ENCODE results near the gene ARGLU1.

Gene ARGLU1

DNA sequence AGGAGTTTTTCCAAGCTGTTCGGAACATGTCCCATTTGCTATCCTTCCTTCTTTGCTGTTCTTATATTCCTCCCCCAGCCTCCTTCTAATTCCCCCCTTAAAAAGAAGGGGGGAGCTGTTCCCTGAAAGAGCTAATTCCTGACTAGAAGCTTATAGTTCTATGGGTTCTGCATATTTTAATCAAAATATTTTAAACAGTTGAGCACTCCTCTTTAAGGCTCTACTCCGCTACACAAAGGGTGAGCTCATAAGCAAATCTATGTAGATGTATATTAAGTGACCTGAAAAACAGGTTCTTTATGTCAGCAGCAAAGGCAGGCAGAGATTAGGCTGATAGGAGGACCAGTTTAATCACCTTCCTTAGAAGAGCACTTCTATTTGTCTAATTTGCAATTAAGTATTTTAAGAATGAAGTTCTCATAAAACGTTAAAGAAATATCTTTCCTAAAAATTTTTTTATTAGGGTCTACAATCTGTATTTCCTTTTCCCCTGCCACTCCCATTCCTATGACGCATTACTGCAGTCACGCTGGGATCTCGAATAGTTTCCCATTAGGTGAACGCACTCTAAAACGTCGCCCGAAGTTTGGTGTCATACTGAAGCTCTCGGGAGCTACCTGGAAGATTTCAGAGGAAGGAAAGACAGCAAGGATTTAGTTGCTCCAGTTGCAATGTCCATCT lies 37.6 kb downstream of the ARGLU1 start:
- H3K4me1 ChIP-seq (ENCODE audit: insufficient read depth, low read length), result peaks cover 70% of the 10 kb centered on the region
- peak overlapping the region; percentile 72 for H3K4me3 ChIP-seq (ENCODE audit: low read length)
- no peaks in the 10 kb centered on the region for H3K36me3 ChIP-seq (ENCODE audit: insufficient read depth, low read length)
- peak overlapping the region; percentile 11; the same call in 1 of the 2 replicates for H3K9ac ChIP-seq (ENCODE audit: low read depth, low read length)
- H3K9me3 ChIP-seq (ENCODE audit: insufficient read depth, low read depth, low read length), result no peaks in the 10 kb centered on the region
- no peak overlapping the region for H3K27ac ChIP-seq (ENCODE audit: low read depth, low read length)
- H3K27me3 ChIP-seq (ENCODE audit: insufficient read depth, low read length), result peaks cover 13% of the 10 kb centered on the region
- 58% methylated on average over 9 of the region's 11 CpGs for whole genome bisulfite sequencing

GRCh38 chr13:106529415-106530170 lies 38.3 kb downstream of the ARGLU1 start:
- H3K36me3 ChIP-seq (ENCODE audit: insufficient read depth, low read length), result no peaks in the 10 kb centered on the region
- peak overlapping the region; percentile 50 for H3K27ac ChIP-seq (ENCODE audit: low read depth, low read length)
- WGBS, result 58% methylated on average over 8 of the region's 8 CpGs
- peaks cover 13% of the 10 kb centered on the region for H3K27me3 ChIP-seq (ENCODE audit: insufficient read depth, low read length)
- peaks cover 72% of the 10 kb centered on the region for H3K4me1 ChIP-seq (ENCODE audit: insufficient read depth, low read length)
- peak overlapping the region; percentile 16; the same call in 1 of the 2 replicates for H3K9ac ChIP-seq (ENCODE audit: low read depth, low read length)
- H3K9me3 ChIP-seq (ENCODE audit: insufficient read depth, low read depth, low read length), result no peaks in the 10 kb centered on the region
- H3K4me3 ChIP-seq (ENCODE audit: low read length), result peak overlapping the region; percentile 72; the same call in 1 of the 2 replicates

DNA sequence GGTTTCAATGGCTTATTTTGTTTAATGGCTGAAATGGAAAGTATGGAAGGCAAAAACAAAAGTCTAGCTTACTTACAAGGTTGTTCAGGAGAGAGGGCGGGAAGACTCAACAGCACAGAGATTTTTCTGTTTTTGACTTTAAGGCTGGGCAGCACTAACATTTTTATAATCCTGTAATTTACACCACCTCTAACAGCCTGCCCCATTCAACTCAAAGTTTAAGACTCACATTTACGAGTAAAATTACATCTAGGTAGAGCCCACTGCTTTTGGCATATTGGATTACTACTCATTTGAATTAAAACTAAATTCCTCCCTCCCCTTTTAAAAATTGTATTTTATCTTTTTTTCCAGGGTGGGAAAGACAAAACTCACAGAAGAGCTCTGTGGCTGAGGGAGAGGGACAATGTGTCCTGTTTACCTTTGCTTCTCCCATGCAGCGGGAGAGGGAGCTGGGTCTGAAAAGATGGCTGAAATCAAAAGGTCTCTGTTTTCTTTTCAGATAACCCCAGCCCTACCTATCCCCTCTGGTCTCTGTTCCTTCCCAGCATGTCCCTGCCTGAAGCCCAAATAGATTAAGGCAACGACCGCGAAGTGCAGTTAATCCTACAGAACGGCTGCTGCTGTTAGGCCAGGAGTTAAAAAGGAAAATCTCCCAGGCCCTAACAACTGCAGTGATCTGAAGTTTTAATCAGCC lies 39.1 kb downstream of the ARGLU1 start:
- Histone ChIP-seq H3K27ac (ENCODE audit: low read depth, low read length) (peak overlapping the region; percentile 50), H3K4me1 (ENCODE audit: insufficient read depth, low read length) (peaks cover 72% of the 10 kb centered on the region), H3K9ac (ENCODE audit: low read depth, low read length) (peak overlapping the region; percentile 16; the same call in 1 of the 2 replicates), H3K36me3 (ENCODE audit: insufficient read depth, low read length) (no peaks in the 10 kb centered on the region), H3K4me3 (ENCODE audit: low read length) (peak overlapping the region; percentile 72; the same call in 1 of the 2 replicates), H3K27me3 (ENCODE audit: insufficient read depth, low read length) (peaks cover 8% of the 10 kb centered on the region), H3K9me3 (ENCODE audit: insufficient read depth, low read depth, low read length) (no peaks in the 10 kb centered on the region)
- WGBS, result 32% methylated on average over 7 of the region's 7 CpGs

DNA sequence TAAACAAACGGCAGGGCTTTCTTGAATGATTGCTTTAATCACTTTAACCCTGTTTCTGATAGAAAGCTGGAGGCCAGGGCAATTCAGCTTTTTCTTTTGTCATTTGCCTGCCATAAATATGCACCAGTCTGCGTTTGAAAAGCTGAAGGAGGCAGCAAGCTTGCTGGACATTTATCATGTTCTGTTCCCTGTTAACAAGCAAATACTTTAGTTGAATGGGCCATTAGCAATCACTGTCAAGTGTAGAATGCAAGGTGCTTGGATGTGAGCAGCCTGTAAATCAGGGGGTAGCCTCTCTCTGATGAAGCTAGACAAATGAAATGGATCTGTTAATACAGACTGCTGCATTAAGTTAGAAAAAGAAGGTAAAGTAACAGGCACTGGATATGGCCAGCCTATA lies 40.1 kb downstream of the ARGLU1 start:
- Histone ChIP-seq H3K27me3 (ENCODE audit: insufficient read depth, low read length) (no peaks in the 10 kb centered on the region), H3K4me3 (ENCODE audit: low read length) (no peak overlapping the region), H3K4me1 (ENCODE audit: insufficient read depth, low read length) (peaks cover 83% of the 10 kb centered on the region), H3K9me3 (ENCODE audit: insufficient read depth, low read depth, low read length) (no peaks in the 10 kb centered on the region), H3K36me3 (ENCODE audit: insufficient read depth, low read length) (no peaks in the 10 kb centered on the region), H3K9ac (ENCODE audit: low read depth, low read length) (no peak overlapping the region), H3K27ac (ENCODE audit: low read depth, low read length) (no peak overlapping the region)
- 41% methylated on average over 2 of the region's 2 CpGs for WGBS

- H3K9me3 ChIP-seq (ENCODE audit: insufficient read depth, low read depth, low read length), result no peaks in the 10 kb centered on the region
- H3K9ac ChIP-seq (ENCODE audit: low read depth, low read length), result no peak overlapping the region
- peaks cover 87% of the 10 kb centered on the region for H3K4me1 ChIP-seq (ENCODE audit: insufficient read depth, low read length)
- WGBS, result 76% methylated on average over 1 of the region's 1 CpG
- no peaks in the 10 kb centered on the region for H3K36me3 ChIP-seq (ENCODE audit: insufficient read depth, low read length)
- H3K4me3 ChIP-seq (ENCODE audit: low read length), result no peak overlapping the region
- no peaks in the 10 kb centered on the region for H3K27me3 ChIP-seq (ENCODE audit: insufficient read depth, low read length)
- no peak overlapping the region for H3K27ac ChIP-seq (ENCODE audit: low read depth, low read length)
These were observed 40.5 kb downstream of the ARGLU1 start for GRCh38 chr13:106527445-106527801.

DNA sequence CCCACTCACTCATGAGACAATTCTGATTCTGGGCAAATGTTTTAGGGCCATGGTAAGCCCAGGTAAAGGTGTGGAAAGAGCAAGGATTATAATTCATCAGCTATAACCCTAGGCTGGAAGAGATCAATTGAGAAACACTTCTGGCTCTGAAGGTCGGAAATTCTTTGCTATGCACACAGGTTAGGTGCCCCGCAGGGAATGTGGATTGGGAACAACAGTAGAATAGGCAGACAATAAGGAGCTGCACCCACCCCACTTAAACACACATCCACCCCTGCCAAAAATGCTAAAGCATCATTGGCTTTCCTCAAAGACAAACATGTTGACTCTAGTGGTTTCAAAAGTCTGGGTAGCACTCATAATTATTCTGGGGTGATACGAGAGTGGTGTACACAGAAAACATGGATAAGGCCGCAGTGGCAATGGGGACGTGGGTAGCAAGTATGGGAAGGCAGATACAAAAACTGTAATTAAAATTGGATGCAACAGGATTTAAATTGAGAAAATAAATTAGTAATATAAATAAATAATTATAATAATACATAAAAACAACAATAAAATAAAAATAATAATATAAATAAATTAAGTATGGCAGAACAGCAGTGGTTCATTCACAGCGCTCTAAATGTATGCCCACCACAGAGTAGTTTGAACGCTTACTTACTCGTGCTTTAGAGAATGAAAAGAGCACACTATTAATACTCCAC lies 41.0 kb downstream of the ARGLU1 start:
- 69% methylated on average over 8 of the region's 8 CpGs for WGBS
- Histone ChIP-seq H3K27me3 (ENCODE audit: insufficient read depth, low read length) (no peaks in the 10 kb centered on the region), H3K4me3 (ENCODE audit: low read length) (no peak overlapping the region), H3K27ac (ENCODE audit: low read depth, low read length) (no peak overlapping the region), H3K36me3 (ENCODE audit: insufficient read depth, low read length) (no peaks in the 10 kb centered on the region), H3K9me3 (ENCODE audit: insufficient read depth, low read depth, low read length) (no peaks in the 10 kb centered on the region), H3K4me1 (ENCODE audit: insufficient read depth, low read length) (peaks cover 88% of the 10 kb centered on the region), H3K9ac (ENCODE audit: low read depth, low read length) (no peak overlapping the region)

DNA sequence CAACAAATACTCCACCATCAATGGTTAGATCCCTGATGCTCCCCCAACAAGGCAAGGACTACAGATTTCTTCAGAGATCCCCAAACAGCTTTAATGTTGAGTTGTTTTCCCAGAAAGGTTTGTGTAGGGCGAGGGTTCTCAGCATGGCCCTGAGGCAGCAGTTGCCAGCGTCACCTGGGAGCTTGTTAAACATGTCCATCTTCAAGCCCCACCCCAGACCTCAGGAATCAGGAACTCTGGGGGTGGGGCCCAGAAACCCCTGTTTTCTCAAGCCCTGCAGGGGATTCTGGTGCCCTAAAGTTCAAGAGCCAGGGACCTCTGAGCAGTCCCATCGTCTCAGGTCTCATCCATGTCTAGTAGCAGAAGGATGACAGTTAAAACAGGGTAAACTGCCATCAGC lies 42.1 kb downstream of the ARGLU1 start:
- no peaks in the 10 kb centered on the region for H3K36me3 ChIP-seq (ENCODE audit: insufficient read depth, low read length)
- peaks cover 88% of the 10 kb centered on the region for H3K4me1 ChIP-seq (ENCODE audit: insufficient read depth, low read length)
- no peak overlapping the region for H3K9ac ChIP-seq (ENCODE audit: low read depth, low read length)
- H3K27me3 ChIP-seq (ENCODE audit: insufficient read depth, low read length), result no peaks in the 10 kb centered on the region
- 76% methylated on average over 3 of the region's 3 CpGs for WGBS
- H3K27ac ChIP-seq (ENCODE audit: low read depth, low read length), result no peak overlapping the region
- H3K9me3 ChIP-seq (ENCODE audit: insufficient read depth, low read depth, low read length), result no peaks in the 10 kb centered on the region
- H3K4me3 ChIP-seq (ENCODE audit: low read length), result no peak overlapping the region

DNA sequence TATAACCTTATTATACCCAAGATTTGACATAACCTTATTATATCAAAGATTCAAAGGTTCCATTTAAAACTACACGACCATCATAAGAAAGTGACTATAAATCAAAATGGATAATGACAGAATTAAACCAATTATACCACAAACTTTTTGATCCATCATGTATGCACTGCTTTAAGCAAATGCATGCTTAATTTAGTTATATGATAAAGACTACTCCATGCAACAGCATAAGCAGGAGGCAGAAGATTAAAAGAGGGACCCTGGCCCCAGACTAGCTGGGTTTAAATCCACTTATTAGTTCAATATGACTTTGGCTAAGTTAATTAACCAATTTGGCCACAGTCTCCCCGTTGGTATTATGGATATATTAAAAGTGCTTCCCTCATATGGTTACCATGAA lies 43.8 kb downstream of the ARGLU1 start:
- no peak overlapping the region for H3K9ac ChIP-seq (ENCODE audit: low read depth, low read length)
- H3K4me3 ChIP-seq (ENCODE audit: low read length), result no peak overlapping the region
- WGBS, result 100% methylated on average over 2 of the region's 2 CpGs
- H3K9me3 ChIP-seq (ENCODE audit: insufficient read depth, low read depth, low read length), result no peaks in the 10 kb centered on the region
- no peaks in the 10 kb centered on the region; the same call in 1 of the 2 replicates for H3K36me3 ChIP-seq (ENCODE audit: insufficient read depth, low read length)
- H3K27ac ChIP-seq (ENCODE audit: low read depth, low read length), result no peak overlapping the region
- H3K4me1 ChIP-seq (ENCODE audit: insufficient read depth, low read length), result peaks cover 86% of the 10 kb centered on the region
- H3K27me3 ChIP-seq (ENCODE audit: insufficient read depth, low read length), result no peaks in the 10 kb centered on the region

- no peaks in the 10 kb centered on the region for H3K9me3 ChIP-seq (ENCODE audit: insufficient read depth, low read depth, low read length)
- no peaks in the 10 kb centered on the region; the same call in 1 of the 2 replicates for H3K36me3 ChIP-seq (ENCODE audit: insufficient read depth, low read length)
- no peak overlapping the region for H3K4me3 ChIP-seq (ENCODE audit: low read length)
- 89% methylated on average over 3 of the region's 3 CpGs for WGBS
- H3K27ac ChIP-seq (ENCODE audit: low read depth, low read length), result no peak overlapping the region
- peaks cover 80% of the 10 kb centered on the region for H3K4me1 ChIP-seq (ENCODE audit: insufficient read depth, low read length)
- no peak overlapping the region for H3K9ac ChIP-seq (ENCODE audit: low read depth, low read length)
- H3K27me3 ChIP-seq (ENCODE audit: insufficient read depth, low read length), result no peaks in the 10 kb centered on the region
These were observed 44.4 kb downstream of the ARGLU1 start for GRCh38 chr13:106523576-106523975.

- Histone ChIP-seq H3K9me3 (ENCODE audit: insufficient read depth, low read depth, low read length) (no peaks in the 10 kb centered on the region), H3K4me3 (ENCODE audit: low read length) (no peak overlapping the region), H3K9ac (ENCODE audit: low read depth, low read length) (no peak overlapping the region), H3K36me3 (ENCODE audit: insufficient read depth, low read length) (no peaks in the 10 kb centered on the region; the same call in 1 of the 2 replicates), H3K4me1 (ENCODE audit: insufficient read depth, low read length) (peaks cover 75% of the 10 kb centered on the region), H3K27me3 (ENCODE audit: insufficient read depth, low read length) (no peaks in the 10 kb centered on the region), H3K27ac (ENCODE audit: low read depth, low read length) (no peak overlapping the region)
- 78% methylated on average over 7 of the region's 7 CpGs for WGBS
These were observed 44.9 kb downstream of the ARGLU1 start for GRCh38 chr13:106522898-106523525.

Data from HUES64 (cell line).